Measurements from ENCODE around the gene CYP3A7.

DNA sequence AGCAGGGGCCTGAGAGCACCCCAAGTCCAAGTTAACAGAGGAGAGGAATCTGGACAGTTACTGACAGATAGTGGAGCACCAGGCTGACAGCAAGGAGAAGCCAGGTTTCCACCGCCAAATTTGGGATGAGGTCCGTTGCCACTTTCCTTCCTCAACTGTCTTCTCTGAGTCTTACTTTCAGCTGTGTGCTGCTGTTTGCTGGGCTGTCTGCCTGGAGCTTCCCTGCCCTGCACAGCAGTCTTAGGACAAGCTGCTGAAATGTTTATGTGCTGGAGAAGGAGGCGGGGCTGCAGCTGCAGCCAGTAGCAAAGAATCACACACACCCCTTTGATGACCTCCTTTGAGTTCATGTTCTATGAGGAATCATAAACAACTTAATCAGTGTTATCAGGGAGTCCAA is 17.4 kb upstream of the CYP3A7 start:
- TF ChIP-seq, protein P1, sequence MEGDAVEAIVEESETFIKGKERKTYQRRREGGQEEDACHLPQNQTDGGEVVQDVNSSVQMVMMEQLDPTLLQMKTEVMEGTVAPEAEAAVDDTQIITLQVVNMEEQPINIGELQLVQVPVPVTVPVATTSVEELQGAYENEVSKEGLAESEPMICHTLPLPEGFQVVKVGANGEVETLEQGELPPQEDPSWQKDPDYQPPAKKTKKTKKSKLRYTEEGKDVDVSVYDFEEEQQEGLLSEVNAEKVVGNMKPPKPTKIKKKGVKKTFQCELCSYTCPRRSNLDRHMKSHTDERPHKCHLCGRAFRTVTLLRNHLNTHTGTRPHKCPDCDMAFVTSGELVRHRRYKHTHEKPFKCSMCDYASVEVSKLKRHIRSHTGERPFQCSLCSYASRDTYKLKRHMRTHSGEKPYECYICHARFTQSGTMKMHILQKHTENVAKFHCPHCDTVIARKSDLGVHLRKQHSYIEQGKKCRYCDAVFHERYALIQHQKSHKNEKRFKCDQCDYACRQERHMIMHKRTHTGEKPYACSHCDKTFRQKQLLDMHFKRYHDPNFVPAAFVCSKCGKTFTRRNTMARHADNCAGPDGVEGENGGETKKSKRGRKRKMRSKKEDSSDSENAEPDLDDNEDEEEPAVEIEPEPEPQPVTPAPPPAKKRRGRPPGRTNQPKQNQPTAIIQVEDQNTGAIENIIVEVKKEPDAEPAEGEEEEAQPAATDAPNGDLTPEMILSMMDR (IDR thresholded peaks at IDR 0.05) = no peak
- TF ChIP-seq EZH2 (IDR thresholded peaks at IDR 0.05; ENCODE audit: borderline replicate concordance, insufficient read depth, low read depth, low read length, poor library complexity, severe bottlenecking) = no peak

Data from B cell (primary cell).